Central memory CD8-positive, alpha-beta T cell (primary cell): ENCODE data around the gene MYO1E.
"Not testable (repeated sequence)": the region's sequence is repeated elsewhere in the genome, so short reads cannot be mapped to it uniquely, and the experiment has no call there.

Experiments used
- ATAC-seq: fragments of 150-1000 bp; cut with Tn5 transposase; replicated peaks from 2 replicates; pipeline ENCODE4 v1.10.0; 2022; ENCODE audit warnings: mild to moderate bottlenecking, moderate FRiP score, moderate number of reproducible peaks; ENCODE audit not compliant: poor library complexity, severe bottlenecking; ENCODE audit errors: extremely low read depth
- DNase-seq, 2 donors: peaks; one replicate each; pipeline ENCODE4 v3.0.0; 2021; ENCODE audit warnings: low spot score in 2 of 2
- H3K27ac Mint-ChIP-seq: one replicate; pipeline ENCODE4 v1.8.0; 2022; ENCODE audit warnings: low read depth, mild to moderate bottlenecking, moderate library complexity, mixed read lengths
- H3K27me3 Mint-ChIP-seq: one replicate; pipeline ENCODE4 v1.8.0; 2022; ENCODE audit warnings: mixed read lengths
- H3K36me3 Mint-ChIP-seq: one replicate; pipeline ENCODE4 v1.8.0; 2022; ENCODE audit warnings: mild to moderate bottlenecking, moderate library complexity, mixed read lengths; ENCODE audit not compliant: insufficient read depth
- H3K4me1 Mint-ChIP-seq: one replicate; pipeline ENCODE4 v1.8.0; 2022; ENCODE audit warnings: mixed read lengths
- H3K4me3 Mint-ChIP-seq: one replicate; pipeline ENCODE4 v1.8.0; 2022; ENCODE audit warnings: mild to moderate bottlenecking, moderate library complexity, mixed read lengths
- H3K9me3 Mint-ChIP-seq: one replicate; pipeline ENCODE4 v1.8.0; 2022; ENCODE audit warnings: mixed read lengths

The MYO1E gene

DNA sequence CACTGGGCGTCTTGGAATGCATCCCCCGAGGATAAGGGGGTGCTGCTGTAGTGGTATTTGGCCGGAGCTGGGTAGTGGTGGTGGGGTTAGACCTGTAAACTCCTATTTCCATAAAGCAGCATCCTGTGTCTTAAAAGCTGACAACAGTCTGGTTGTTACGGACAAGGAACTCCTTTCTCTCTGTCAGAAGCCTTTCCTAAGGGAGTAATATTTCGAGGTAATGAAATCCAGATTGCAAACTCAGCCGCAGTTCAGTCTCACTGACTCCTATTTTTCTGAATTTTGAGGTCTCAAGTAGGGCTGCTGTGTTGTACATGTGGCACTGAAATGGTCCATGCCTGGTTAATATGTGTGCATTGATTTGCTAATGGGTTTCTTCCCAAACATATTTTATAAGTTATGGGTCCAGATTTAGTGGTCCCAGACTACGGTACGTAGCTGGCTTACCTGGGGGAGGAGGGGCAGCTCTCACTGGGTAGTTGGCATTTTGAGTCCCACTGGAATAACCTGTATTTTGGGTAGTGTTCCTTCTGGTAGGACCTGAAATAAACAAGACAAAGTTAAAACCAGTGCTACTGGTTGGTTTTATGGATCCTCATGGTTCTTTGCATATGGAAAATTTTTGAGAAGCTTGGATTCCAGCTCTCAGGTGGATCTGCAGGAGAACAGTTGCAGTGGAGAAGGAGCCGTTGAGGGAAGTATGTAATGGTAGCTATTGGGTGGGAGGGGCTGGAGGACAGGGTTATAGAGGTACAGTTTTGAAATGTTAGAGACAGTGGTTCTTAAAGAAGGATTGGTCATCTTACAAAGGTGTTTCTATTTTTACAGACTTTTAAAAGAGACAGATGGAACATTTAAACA, 214.6 kb downstream of the MYO1E start:
- ATAC-seq: no peak
- Mint-ChIP-seq H3K4me1 (no peaks in the 10 kb centered on the region), H3K27me3 (no peaks in the 10 kb centered on the region), H3K4me3 (no peak overlapping the region), H3K27ac (no peak overlapping the region), H3K36me3 (peaks cover 3% of the 10 kb centered on the region), H3K9me3 (no peaks in the 10 kb centered on the region)
- no peak for DNase-seq

DNA sequence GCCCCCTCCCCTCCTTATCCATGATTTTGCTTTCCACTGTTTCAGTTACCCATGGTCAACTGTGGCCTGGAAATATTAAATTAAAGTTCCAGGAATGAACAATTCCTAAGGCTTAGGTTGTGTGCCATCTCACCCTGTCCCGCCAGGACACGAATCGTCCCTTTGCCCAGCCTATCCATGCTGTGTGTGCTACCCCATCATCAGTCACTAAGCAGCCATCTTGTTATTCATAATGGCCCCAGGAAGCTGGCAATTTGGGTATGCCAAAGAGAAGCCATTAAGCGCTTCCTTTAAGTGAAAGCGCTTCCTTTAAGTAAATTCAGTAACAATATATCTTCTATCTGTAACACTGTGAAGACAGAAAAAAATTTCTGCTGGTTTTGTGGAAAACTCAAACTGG, 215.3 kb downstream of the MYO1E start:
- no peaks in the 10 kb centered on the region for H3K27me3 Mint-ChIP-seq
- H3K9me3 Mint-ChIP-seq: no peaks in the 10 kb centered on the region
- H3K4me1 Mint-ChIP-seq: no peaks in the 10 kb centered on the region
- no peak for ATAC-seq
- no peak overlapping the region for H3K4me3 Mint-ChIP-seq
- peaks cover 1% of the 10 kb centered on the region for H3K36me3 Mint-ChIP-seq
- DNase-seq: no peak
- H3K27ac Mint-ChIP-seq: no peak overlapping the region

DNA sequence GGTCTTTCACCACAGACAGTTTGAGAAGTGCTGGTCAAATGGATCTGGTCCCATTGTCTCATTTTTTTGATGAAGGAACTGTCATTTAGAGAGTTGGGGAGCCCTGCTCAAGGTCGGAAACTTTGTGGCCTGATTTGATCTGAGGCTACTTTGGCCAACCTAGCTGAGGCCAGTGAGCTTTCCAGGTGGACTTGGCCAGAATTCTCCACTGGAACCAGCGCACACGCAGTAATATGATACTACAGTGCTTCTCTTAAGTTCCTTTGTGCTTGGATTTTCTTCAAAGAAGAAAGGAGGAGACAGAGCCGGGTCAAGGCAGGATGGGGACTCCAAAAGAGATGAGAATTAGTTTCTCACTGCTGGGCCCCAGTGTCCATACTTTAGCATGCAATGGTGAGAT, 217.2 kb downstream of the MYO1E start:
- ATAC-seq: no peak
- Mint-ChIP-seq H3K9me3 (no peaks in the 10 kb centered on the region), H3K27ac (no peak overlapping the region)

DNA sequence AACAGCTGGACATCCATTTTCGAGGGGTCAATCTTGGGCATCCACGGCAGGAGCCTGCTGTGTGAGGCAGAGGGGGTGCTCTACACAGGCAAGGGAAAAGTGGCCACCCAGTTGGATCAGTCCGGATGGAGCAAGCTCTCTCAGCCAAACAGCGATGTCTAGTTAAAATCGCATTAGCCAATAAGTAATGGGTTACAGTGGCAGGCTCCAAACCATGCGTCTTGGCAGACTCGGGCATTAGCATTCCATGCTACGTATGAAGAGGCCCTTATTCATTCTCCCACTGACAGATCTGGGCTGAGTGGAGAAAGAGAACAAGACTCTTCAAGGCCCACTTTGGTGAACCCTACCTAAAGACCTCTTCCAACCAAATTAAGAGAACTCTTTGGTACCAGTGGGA, 218.4 kb downstream of the MYO1E start:
- Mint-ChIP-seq H3K4me3 (no peak overlapping the region), H3K9me3 (no peaks in the 10 kb centered on the region), H3K27me3 (no peaks in the 10 kb centered on the region), H3K4me1 (no peaks in the 10 kb centered on the region), H3K27ac (no peak overlapping the region), H3K36me3 (peaks cover 1% of the 10 kb centered on the region)
- DNase-seq (no peak), ATAC-seq (no peak)

More for the DNA sequence above, 217.2 kb downstream of the MYO1E start:
- H3K4me3 Mint-ChIP-seq: no peak overlapping the region
- H3K4me1 Mint-ChIP-seq: no peaks in the 10 kb centered on the region
- peaks cover 1% of the 10 kb centered on the region for H3K36me3 Mint-ChIP-seq
- H3K27me3 Mint-ChIP-seq: no peaks in the 10 kb centered on the region
- no peak for DNase-seq

DNA sequence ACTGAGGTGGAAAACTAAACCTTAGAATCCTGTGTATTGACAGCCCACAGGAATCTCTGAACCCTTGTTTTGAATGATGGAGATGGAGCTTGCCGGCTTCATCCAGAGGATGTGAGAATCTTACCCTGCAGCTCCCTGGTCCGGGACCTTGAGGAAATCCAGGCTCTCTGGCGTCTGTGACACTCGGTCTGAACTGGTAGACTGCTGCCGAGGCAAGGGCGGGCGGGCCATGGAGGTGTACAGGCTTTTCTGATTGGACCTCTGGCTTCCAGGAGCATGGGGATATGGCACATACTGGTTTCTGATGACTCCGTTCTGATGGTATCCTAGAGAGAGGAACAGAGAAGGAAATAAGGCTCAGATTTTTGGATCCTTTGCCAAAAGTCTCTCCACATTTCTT, 219.2 kb downstream of the MYO1E start:
- Mint-ChIP-seq H3K27ac (no peak overlapping the region), H3K36me3 (peaks cover 1% of the 10 kb centered on the region), H3K4me1 (no peaks in the 10 kb centered on the region), H3K27me3 (no peaks in the 10 kb centered on the region), H3K4me3 (no peak overlapping the region), H3K9me3 (no peaks in the 10 kb centered on the region)
- no peak for DNase-seq
- no peak for ATAC-seq

DNA sequence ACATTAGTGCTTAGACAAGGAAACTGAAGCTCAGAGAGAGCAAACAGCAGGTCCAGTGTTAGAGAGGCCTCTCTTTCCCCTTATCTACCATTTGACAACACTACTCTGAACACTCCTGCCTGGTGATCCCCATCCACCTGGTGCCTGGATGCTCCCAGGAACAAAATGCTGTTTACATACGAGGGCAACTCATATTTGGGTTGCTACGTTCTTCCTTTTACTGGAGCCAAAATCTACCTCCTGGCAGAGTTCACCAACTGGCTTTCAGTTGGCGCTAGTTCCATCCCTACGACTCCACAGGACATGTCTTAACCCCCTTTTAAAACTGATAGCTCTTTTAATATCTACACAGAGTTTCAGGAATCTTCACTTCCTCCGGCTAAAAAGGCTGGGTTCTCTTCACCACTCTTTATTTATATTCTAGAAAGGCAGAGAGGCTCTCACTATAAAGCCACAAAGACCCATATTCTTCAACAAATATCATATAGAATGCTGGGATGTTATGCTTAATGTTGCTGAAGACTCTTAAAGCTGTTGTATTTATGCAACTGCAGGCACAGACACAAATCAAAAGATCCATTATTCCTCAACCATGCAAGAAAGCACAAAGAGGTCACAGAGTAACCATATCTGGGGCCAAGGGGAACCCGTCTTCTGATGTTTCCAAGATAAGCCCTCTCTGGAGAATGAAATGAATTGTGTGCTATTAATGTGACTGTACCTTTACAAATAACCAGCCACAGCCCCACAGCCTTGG, 219.8 kb downstream of the MYO1E start:
- H3K4me1 Mint-ChIP-seq: no peaks in the 10 kb centered on the region
- no peak overlapping the region for H3K4me3 Mint-ChIP-seq
- ATAC-seq (no peak), DNase-seq (no peak)
- no peaks in the 10 kb centered on the region for H3K27me3 Mint-ChIP-seq
- H3K36me3 Mint-ChIP-seq: peaks cover 1% of the 10 kb centered on the region
- no peaks in the 10 kb centered on the region for H3K9me3 Mint-ChIP-seq
- H3K27ac Mint-ChIP-seq: no peak overlapping the region

DNA sequence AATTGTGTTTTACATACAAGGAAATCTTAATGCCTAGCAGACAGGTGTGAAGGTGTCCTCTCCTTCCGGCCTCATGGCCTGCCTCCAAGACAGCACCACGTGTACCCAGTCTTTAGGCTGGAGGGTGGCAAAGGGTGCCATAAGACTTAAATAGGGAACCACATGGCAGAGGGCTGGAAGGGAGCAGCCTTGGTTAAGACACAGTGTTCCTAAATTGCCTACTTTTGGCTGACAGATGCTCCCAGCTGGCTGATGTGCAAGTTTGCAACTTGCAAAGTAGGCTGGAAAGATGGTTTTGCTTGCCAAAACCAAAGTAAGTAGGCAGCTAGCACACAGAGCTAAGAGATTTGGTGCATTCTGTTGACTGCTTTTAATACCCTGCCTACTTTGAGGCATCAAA, 222.5 kb downstream of the MYO1E start:
- no peaks in the 10 kb centered on the region for H3K27me3 Mint-ChIP-seq
- H3K9me3 Mint-ChIP-seq: no peaks in the 10 kb centered on the region
- ATAC-seq (no peak), DNase-seq (no peak)
- no peaks in the 10 kb centered on the region for H3K4me1 Mint-ChIP-seq
- no peak overlapping the region for H3K27ac Mint-ChIP-seq
- no peaks in the 10 kb centered on the region for H3K36me3 Mint-ChIP-seq
- no peak overlapping the region for H3K4me3 Mint-ChIP-seq

DNA sequence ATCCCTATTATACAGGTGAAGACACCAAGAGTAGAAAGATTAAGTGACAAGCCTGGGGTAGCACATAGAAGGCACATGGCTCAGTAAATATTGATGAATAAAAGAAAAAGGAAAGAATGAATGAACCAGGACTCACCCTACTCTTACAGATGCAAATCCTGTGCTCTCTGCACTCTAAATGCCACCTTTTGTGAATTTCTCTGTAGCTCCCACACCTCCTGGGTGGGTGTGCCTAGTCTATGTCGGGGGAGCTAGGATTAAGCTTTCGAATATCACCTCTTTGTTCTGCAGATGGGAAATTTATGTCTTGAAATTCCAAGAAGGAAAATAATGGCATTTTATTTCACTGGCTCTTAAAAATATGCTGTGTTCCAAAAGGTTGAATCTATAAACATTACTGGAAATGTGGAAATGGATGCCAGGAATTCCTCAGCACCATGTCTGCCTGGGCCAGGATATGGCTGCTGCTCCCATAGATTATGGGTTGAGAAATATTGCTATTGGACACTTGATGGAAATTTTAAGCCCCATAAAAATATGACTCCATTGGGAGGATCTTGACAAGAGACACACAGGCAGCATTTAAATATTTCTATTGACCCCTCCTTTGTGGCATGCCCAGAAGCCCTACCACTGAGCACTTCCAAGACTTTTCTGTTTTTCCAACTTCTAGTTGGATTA, 224.4 kb downstream of the MYO1E start:
- no peak for ATAC-seq
- Mint-ChIP-seq H3K4me1 (no peaks in the 10 kb centered on the region), H3K27me3 (no peaks in the 10 kb centered on the region), H3K36me3 (no peaks in the 10 kb centered on the region), H3K27ac (no peak overlapping the region), H3K4me3 (no peak overlapping the region), H3K9me3 (no peaks in the 10 kb centered on the region)
- DNase-seq: no peak

DNA sequence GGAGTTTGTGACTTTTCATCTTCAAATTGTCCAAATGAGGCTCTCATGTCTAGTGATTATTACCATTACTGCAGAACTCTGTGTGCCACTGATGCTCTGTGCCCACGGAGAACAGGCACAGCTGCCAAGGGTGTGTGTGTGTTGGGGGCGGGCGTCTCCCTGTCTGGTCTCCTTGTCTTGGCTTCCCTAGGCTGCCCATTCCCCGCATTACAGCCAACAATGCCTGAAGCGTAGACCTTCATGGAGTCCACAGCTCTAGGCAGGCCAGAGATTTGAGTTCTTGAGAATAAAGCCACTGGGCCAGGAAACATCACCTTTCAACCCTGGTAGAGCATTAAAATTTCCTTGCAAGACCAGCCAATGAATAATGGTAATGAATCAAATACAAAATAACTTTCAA, 225.0 kb downstream of the MYO1E start:
- Mint-ChIP-seq H3K4me3 (no peak overlapping the region), H3K27me3 (no peaks in the 10 kb centered on the region), H3K27ac (no peak overlapping the region), H3K36me3 (no peaks in the 10 kb centered on the region), H3K9me3 (no peaks in the 10 kb centered on the region), H3K4me1 (no peaks in the 10 kb centered on the region)
- DNase-seq: no peak
- no peak for ATAC-seq

DNA sequence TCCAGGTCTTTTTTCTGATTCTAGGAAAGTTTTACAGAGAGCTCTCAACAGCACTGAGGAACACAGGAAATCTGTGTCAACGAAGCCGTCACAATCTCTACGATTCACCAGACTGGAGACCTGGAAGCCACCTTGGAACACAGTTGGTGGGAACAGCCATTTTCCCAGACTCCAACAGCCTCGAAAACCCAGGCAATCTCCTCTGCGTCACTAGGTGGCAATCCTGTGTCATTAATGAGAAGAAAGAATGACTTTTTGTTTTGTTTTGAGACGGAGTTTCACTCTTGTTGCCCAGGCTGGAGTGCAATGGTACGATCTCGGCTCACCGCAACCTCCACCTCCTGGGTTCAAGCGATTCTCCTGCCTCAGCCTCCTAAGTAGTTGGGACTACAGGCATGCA, 228.1 kb downstream of the MYO1E start:
- not testable (repeated sequence) for ATAC-seq, H3K9me3 Mint-ChIP-seq, H3K4me1 Mint-ChIP-seq, DNase-seq, H3K36me3 Mint-ChIP-seq, H3K4me3 Mint-ChIP-seq, H3K27ac Mint-ChIP-seq, H3K27me3 Mint-ChIP-seq

DNA sequence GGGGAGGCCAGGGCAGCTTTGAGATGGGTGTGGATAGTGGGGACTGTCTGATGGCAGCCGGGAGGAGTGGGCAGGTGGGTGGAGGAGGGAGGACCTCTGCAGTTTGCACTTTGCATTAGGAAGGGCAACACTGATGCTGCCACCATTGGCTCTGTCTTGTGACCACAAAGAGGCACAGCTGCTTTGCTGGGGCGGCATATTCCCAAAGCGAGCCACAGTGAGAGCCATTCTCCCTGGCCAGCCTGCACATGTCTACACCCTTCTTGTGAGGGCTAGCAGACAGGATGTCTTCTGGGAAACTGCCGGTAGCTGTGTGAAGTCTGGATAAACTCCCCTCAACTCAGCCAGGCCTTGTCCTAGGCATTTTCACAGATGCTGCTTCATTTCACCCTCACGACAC, 229.4 kb downstream of the MYO1E start:
- Mint-ChIP-seq H3K9me3 (no peaks in the 10 kb centered on the region), H3K4me3 (no peak overlapping the region), H3K27me3 (no peaks in the 10 kb centered on the region), H3K4me1 (no peaks in the 10 kb centered on the region), H3K36me3 (peaks cover 5% of the 10 kb centered on the region), H3K27ac (no peak overlapping the region)
- ATAC-seq (no peak), DNase-seq (no peak)

DNA sequence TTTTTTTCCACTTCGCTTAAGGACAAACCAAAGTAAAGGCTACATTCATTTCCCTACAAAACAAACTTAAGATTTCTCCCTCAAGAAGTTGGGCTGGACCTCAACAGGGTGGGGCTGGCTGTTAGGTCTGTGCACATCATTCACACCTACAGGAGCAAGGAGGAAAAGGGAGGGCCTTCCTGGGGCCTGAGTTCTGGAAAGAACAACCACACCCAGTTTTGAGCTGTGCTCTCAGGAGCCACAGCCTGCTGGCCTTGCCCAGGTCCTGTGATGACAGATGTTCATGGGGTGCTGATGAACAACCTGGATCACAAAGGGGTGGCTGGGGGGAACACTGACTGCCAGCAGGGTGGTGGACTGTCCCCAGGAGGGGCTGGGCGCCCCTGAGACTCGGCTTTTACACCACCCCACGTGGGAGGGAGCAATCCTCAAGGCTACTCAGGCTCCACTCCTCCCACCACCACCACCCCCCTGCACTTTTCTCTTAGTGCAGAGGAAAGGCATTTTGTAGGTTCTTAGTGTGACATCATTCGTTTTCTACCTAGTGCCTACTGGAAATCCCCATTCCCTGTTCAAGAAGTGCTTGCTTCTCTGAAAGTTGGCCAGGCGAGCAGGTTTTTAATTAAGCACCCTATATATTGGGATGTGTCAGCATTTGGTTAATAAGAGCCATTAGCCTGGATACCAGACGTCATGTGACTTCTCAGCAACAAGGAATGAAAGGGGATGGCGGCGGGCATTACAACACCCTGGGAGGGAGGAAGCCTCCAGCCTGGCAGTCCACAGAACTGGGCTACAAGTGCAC, 232.0 kb downstream of the MYO1E start:
- ATAC-seq: no peak

More for the DNA sequence above, 232.0 kb downstream of the MYO1E start:
- no peak overlapping the region for H3K4me3 Mint-ChIP-seq
- H3K36me3 Mint-ChIP-seq: peaks cover 7% of the 10 kb centered on the region
- no peaks in the 10 kb centered on the region for H3K27me3 Mint-ChIP-seq
- H3K9me3 Mint-ChIP-seq: no peaks in the 10 kb centered on the region
- H3K4me1 Mint-ChIP-seq: peaks cover 8% of the 10 kb centered on the region
- H3K27ac Mint-ChIP-seq: no peak overlapping the region
- DNase-seq: no peak
